Astrocyte (in vitro differentiated cells and primary cell): ENCODE measurements around the gene SLC24A5. TPM values are rescaled to one million over a fixed set of nuclear protein-coding genes. Genes with fewer than 3 reads are reported as not detected.

Experiments used
- DNase-seq: peaks from one replicate; pipeline ENCODE4 v3.0.0-alpha.2; 2010; ENCODE audit warnings: low read depth
- FAIRE-seq: peaks from 2 replicates; lab custom pipeline; 2011; peaks lifted over from hg19 to GRCh38; lab: Jason Lieb, UNC
- H2AFZ ChIP-seq: 2 replicates; pipeline ENCODE4 v1.6.0; 2012; ENCODE audit warnings: low read depth, low read length, inconsistent platforms
- H3K27ac ChIP-seq: 2 replicates; pipeline ENCODE4 v1.5.1; 2011; ENCODE audit warnings: low read depth, low read length, inconsistent platforms
- H3K27me3 ChIP-seq: 2 replicates; pipeline ENCODE4 v1.6.0; 2011; ENCODE audit warnings: low read length, inconsistent platforms; ENCODE audit not compliant: insufficient read depth
- H3K36me3 ChIP-seq: 2 replicates; pipeline ENCODE4 v1.5.1; 2011; ENCODE audit warnings: low read length, inconsistent platforms; ENCODE audit not compliant: insufficient read depth
- H3K4me1 ChIP-seq: 2 replicates; pipeline ENCODE4 v1.5.1; 2011; ENCODE audit warnings: low read length, inconsistent platforms; ENCODE audit not compliant: insufficient read depth
- H3K4me2 ChIP-seq: 2 replicates; pipeline ENCODE4 v1.6.0; 2012; ENCODE audit warnings: low read length, inconsistent platforms
- H3K4me3 ChIP-seq: 2 replicates; pipeline ENCODE4 v1.5.1; 2011; ENCODE audit warnings: low read depth, mild to moderate bottlenecking, low read length, inconsistent platforms; ENCODE audit not compliant: insufficient read depth
- H3K79me2 ChIP-seq: 2 replicates; pipeline ENCODE4 v1.6.0; 2012; ENCODE audit warnings: mild to moderate bottlenecking, low read length, inconsistent platforms; ENCODE audit not compliant: insufficient read depth
- H3K9ac ChIP-seq: 2 replicates; pipeline ENCODE4 v1.6.0; 2012; ENCODE audit warnings: mild to moderate bottlenecking, low read length, inconsistent platforms
- H3K9me3 ChIP-seq: 2 replicates; pipeline ENCODE4 v1.5.1; 2012; ENCODE audit warnings: low read depth, mild to moderate bottlenecking, low read length, inconsistent platforms; ENCODE audit not compliant: insufficient read depth
- H4K20me1 ChIP-seq: 2 replicates; pipeline ENCODE4 v1.6.0; 2012; ENCODE audit warnings: low read length, inconsistent platforms; ENCODE audit not compliant: insufficient read depth
- H3K27ac Mint-ChIP-seq: one replicate; pipeline ENCODE4 v1.8.0; 2021; ENCODE audit warnings: mild to moderate bottlenecking, mixed read lengths; ENCODE audit not compliant: unreplicated experiment
- H3K27me3 Mint-ChIP-seq: one replicate; pipeline ENCODE4 v1.8.0; 2021; ENCODE audit warnings: low read depth, mixed read lengths; ENCODE audit not compliant: unreplicated experiment
- H3K36me3 Mint-ChIP-seq: one replicate; pipeline ENCODE4 v1.8.0; 2021; ENCODE audit warnings: low read depth, mixed read lengths; ENCODE audit not compliant: unreplicated experiment
- H3K4me1 Mint-ChIP-seq: one replicate; pipeline ENCODE4 v1.8.0; 2021; ENCODE audit warnings: low read depth, mixed read lengths; ENCODE audit not compliant: unreplicated experiment
- H3K4me3 Mint-ChIP-seq: one replicate; pipeline ENCODE4 v1.8.0; 2021; ENCODE audit warnings: mild to moderate bottlenecking, moderate library complexity, mixed read lengths; ENCODE audit not compliant: unreplicated experiment
- H3K9me3 Mint-ChIP-seq: one replicate; pipeline ENCODE4 v1.8.0; 2021; ENCODE audit warnings: mild to moderate bottlenecking, mixed read lengths; ENCODE audit not compliant: unreplicated experiment
- CTCF ChIP-seq: IDR thresholded peaks from 2 replicates; pipeline ENCODE4 v1.5.1; 2011; ENCODE audit warnings: low read depth, mild to moderate bottlenecking, inconsistent platforms, low read length, moderate library complexity; ENCODE audit not compliant: insufficient read depth
- EZH2 ChIP-seq: IDR thresholded peaks from 2 replicates; pipeline ENCODE4 v1.6.1; 2012; ENCODE audit warnings: mild to moderate bottlenecking, low read length, inconsistent platforms; ENCODE audit not compliant: insufficient read depth
- total RNA-seq: library from RNA; stranded (reverse); gene quantifications from 2 replicates; pipeline ENCODE4 v1.2.1, GENCODE V29; 2021

SLC24A5 gene
- total RNA-seq, 1 donor from 2014 or later = not detected

GRCh38 chr15:48147358-48147757, 26.6 kb downstream of the SLC24A5 start:
- Histone ChIP-seq H3K79me2 (no peaks in the 10 kb centered on the region), H3K4me3 (no peak overlapping the region), H3K4me2 (no peak overlapping the region), H3K27me3 (no peaks in the 10 kb centered on the region), H3K4me1 (peaks cover 11% of the 10 kb centered on the region), H3K9ac (no peak overlapping the region), H3K9me3 (no peaks in the 10 kb centered on the region), H3K27ac (no peak overlapping the region), H4K20me1 (no peaks in the 10 kb centered on the region), H2AFZ (no peak overlapping the region), H3K36me3 (no peaks in the 10 kb centered on the region)
- no peaks in the 10 kb centered on the region for H3K9me3 Mint-ChIP-seq
- H3K27me3 Mint-ChIP-seq = no peaks in the 10 kb centered on the region
- DNase-seq (no peak), FAIRE-seq (no peak)
- no peak overlapping the region for H3K4me3 Mint-ChIP-seq
- H3K4me1 Mint-ChIP-seq = peaks cover 24% of the 10 kb centered on the region
- H3K27ac Mint-ChIP-seq = no peak overlapping the region
- no peaks in the 10 kb centered on the region for H3K36me3 Mint-ChIP-seq
- TF ChIP-seq EZH2 (no peak), CTCF (no peak)

GRCh38 chr15:48149858-48150257, 29.1 kb downstream of the SLC24A5 start:
- H3K27me3 Mint-ChIP-seq = no peaks in the 10 kb centered on the region
- Histone ChIP-seq H3K79me2 (no peaks in the 10 kb centered on the region), H4K20me1 (no peaks in the 10 kb centered on the region), H3K9ac (no peak overlapping the region), H3K4me1 (peaks cover 10% of the 10 kb centered on the region), H3K9me3 (no peaks in the 10 kb centered on the region), H3K27me3 (no peaks in the 10 kb centered on the region), H3K4me3 (no peak overlapping the region), H2AFZ (no peak overlapping the region), H3K27ac (peak overlapping the region; percentile 71), H3K36me3 (no peaks in the 10 kb centered on the region), H3K4me2 (peak overlapping the region; percentile 40)
- no peak overlapping the region for H3K4me3 Mint-ChIP-seq
- peak overlapping the region; percentile 56 for H3K27ac Mint-ChIP-seq
- DNase-seq (peak; percentile 87), FAIRE-seq (peak; percentile 75)
- peaks cover 19% of the 10 kb centered on the region for H3K4me1 Mint-ChIP-seq
- no peaks in the 10 kb centered on the region for H3K9me3 Mint-ChIP-seq
- no peak for TF ChIP-seq CTCF
- TF ChIP-seq EZH2 = no peak
- no peaks in the 10 kb centered on the region for H3K36me3 Mint-ChIP-seq

- Mint-ChIP-seq H3K27ac (no peak overlapping the region), H3K27me3 (no peaks in the 10 kb centered on the region), H3K4me1 (peaks cover 6% of the 10 kb centered on the region), H3K9me3 (no peaks in the 10 kb centered on the region), H3K36me3 (no peaks in the 10 kb centered on the region), H3K4me3 (no peak overlapping the region)
- Histone ChIP-seq H3K4me1 (peaks cover 4% of the 10 kb centered on the region), H4K20me1 (no peaks in the 10 kb centered on the region), H3K9me3 (no peaks in the 10 kb centered on the region), H3K36me3 (no peaks in the 10 kb centered on the region), H3K4me2 (no peak overlapping the region), H2AFZ (no peak overlapping the region), H3K27me3 (no peaks in the 10 kb centered on the region), H3K79me2 (no peaks in the 10 kb centered on the region), H3K4me3 (no peak overlapping the region), H3K27ac (no peak overlapping the region), H3K9ac (no peak overlapping the region)
- no peak for TF ChIP-seq CTCF
- no peak for TF ChIP-seq EZH2
- no peak for DNase-seq
- no peak for FAIRE-seq
Observed at GRCh38 chr15:48153526-48153925, 32.7 kb downstream of the SLC24A5 start.
